Lower leg skin (tissue), 4 donors: Measurements from ENCODE around the gene CEBPA. TPM values are rescaled to one million over a fixed set of nuclear protein-coding genes. Genes with fewer than 3 reads are reported as not detected.

ENCODE experiments used
- DNase-seq, 2 donors: peaks; one replicate each; pipeline ENCODE4 v3.0.0-alpha.2; 2019; ENCODE audit warnings: low spot score in 2 of 2
- H3K4me3 ChIP-seq: fragments of 200-600 bp; sonication (generic); 2 replicates; pipeline ENCODE4 v1.5.1; 2017; ENCODE audit warnings: mild to moderate bottlenecking, low read depth; ENCODE audit not compliant: poor library complexity, severe bottlenecking
- CTCF ChIP-seq, 3 donors: fragments of 450-650 bp; IDR thresholded peaks; one replicate each; pipeline ENCODE4 v1.5.1; 2016; ENCODE audit warnings: antibody characterized with exemption in 3 of 3, mild to moderate bottlenecking in 3 of 3, moderate library complexity in 2 of 3
- POLR2A ChIP-seq, 2 donors: fragments of 450-650 bp; IDR thresholded peaks; one replicate each; pipeline ENCODE4 v1.6.1; 2016 to 2017; ENCODE audit warnings: antibody characterized with exemption in 2 of 2, mild to moderate bottlenecking in 1 of 2, moderate library complexity in 1 of 2
- WGBS, 2 donors: methylation state at CpG; one replicate each; pipeline ENCODE4 v1.1.5; 2018; 5-methylcytosine and 5-hydroxymethylcytosine counted together
- intact Hi-C: fragments of 100-400 bp; cut with DNase I; formaldehyde crosslinking; loops from one replicate; pipeline ENCODE4 v1.15.0; 2023; ENCODE audit warnings: low total_unique reads
- total RNA-seq, 4 donors: library from RNA; depleted of rRNA; stranded (reverse); fragments of >200 nt; gene quantifications; one replicate each; pipeline ENCODE4 v1.1.0, GENCODE V29; 2016

CEBPA gene
- total RNA-seq, 4 donors from 2014 or later, result 228 to 297 (median 255) TPM

GRCh38 chr19:33285441-33285927, 16.9 kb downstream of the CEBPA start:
- H3K4me3 ChIP-seq, result no peak overlapping the region
- no peak for DNase-seq
- intact Hi-C loops, result no loop called here
- WGBS, 2 donors, result 81 to 83% methylated on average over 9 of the region's 9 CpGs
- no peak for TF ChIP-seq CTCF (IDR thresholded peaks at IDR 0.05)
- TF ChIP-seq POLR2A (IDR thresholded peaks at IDR 0.05), result no peak

DNA sequence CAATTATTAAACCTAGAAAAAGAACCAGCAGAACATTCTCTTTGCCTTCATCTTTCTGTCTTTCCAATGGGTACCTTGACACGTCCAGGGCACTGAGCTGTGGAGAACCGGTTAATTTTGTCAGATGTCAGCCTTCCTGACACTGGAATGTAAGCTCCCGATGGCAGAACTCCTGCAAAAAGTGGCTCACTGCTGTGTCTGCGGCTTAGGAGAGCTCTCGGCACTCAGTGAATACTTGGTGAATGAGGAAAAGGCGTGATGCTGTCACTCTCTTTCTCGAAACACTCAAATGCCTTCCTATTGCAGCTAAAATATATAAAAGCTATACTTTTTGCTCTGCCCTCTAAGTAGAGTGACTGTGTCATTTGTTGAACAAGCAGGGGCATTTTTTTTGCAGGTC, 17.6 kb downstream of the CEBPA start:
- TF ChIP-seq CTCF (IDR thresholded peaks at IDR 0.05) (no peak), POLR2A (IDR thresholded peaks at IDR 0.05) (no peak)
- DNase-seq, result no peak
- intact Hi-C loops, result no loop called here
- H3K4me3 ChIP-seq, result no peak overlapping the region
- WGBS, 2 donors, result 87 to 90% methylated on average over 7 of the region's 7 CpGs

GRCh38 chr19:33284146-33284643, 18.1 kb downstream of the CEBPA start:
- TF ChIP-seq POLR2A (IDR thresholded peaks at IDR 0.05), result no peak
- no peak for TF ChIP-seq CTCF (IDR thresholded peaks at IDR 0.05)
- DNase-seq, result no peak
- no peak overlapping the region for H3K4me3 ChIP-seq
- intact Hi-C loops, result no loop called here
- 86 to 94% methylated on average over 12 of the region's 12 CpGs for WGBS, 2 donors

- intact Hi-C loops, result no loop called here
- TF ChIP-seq CTCF (IDR thresholded peaks at IDR 0.05) (no peak), POLR2A (IDR thresholded peaks at IDR 0.05) (no peak)
- 79 to 92% methylated on average over 6 of the region's 6 CpGs for WGBS, 2 donors
- no peak for DNase-seq
- no peak overlapping the region for H3K4me3 ChIP-seq
Measured at GRCh38 chr19:33283589-33283988, 18.7 kb downstream of the CEBPA start.

DNA sequence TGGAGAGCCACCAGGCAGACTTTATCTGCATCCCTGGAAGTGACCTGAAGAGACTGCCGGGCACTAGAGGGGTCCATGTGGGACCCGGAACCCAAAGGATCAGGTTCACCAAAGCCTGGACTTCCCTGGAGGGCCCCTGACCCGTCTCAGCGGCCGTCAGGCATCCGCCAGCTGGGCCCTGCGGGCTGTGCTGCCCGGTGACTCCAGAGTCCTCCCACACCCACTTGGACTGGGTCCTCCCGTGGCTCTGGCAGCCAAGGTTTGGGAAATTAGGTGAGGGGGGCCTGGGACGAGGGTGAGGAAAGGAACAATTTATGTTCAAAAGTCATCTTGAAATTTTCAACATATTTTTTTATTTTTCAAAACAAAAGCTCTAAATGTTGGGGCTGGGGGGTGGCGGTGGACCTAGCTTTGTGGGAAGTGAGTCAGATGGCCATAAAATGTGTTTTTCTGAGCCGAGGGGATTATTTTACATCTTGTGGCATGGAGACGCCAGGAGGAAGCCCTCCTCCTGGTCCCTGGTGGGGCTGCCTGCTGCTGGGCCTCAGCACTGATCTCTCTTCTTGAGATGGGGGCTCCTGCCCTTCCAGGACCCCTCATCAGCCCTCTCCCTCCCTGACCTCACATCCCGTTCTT, 20.2 kb downstream of the CEBPA start:
- no peak for TF ChIP-seq POLR2A (IDR thresholded peaks at IDR 0.05)
- TF ChIP-seq CTCF (IDR thresholded peaks at IDR 0.05), result no peak
- intact Hi-C loops, result no loop called here
- no peak for DNase-seq
- no peak overlapping the region for H3K4me3 ChIP-seq
- WGBS, 2 donors, result 34 to 42% methylated on average over 10 to 14 of the region's 14 CpGs
